ENCODE measurements around the gene AKR1E2. TPM values are rescaled to one million over a fixed set of nuclear protein-coding genes. Genes with fewer than 3 reads are reported as not detected.

AKR1E2 gene
- total and polyA plus RNA-seq, 9 of the 15 experiments (the other 6 are each of a cell fraction or from before 2014, with no cell fraction given), result 4.2 to 16.6 (median 9.8) TPM

GRCh38 chr10:4867520-4868356 lies 41.7 kb downstream of the AKR1E2 start:
- Histone ChIP-seq H3K79me2 (ENCODE audit: control insufficient read depth, insufficient read depth, low read length) (0 out of 3 replicates have a peak, but pooled peaks cover 2% of the 10 kb centered on the region), H2AFZ (ENCODE audit: low read depth, low read length) (peak overlapping the region; percentile 65), H3K4me1 (replicated peaks in 1 of 2; ENCODE audit: control insufficient read depth in 2 of 2, insufficient read depth in 2 of 2, low read length in 2 of 2) (peaks cover 13 to 45% of the 10 kb centered on the region in 2 experiments; a peak in 4 of 5 replicates), H3K4me2 (ENCODE audit: insufficient read depth, low read length) (peak overlapping the region; percentile 59), H4K20me1 (replicated peaks; ENCODE audit: control insufficient read depth, insufficient read depth, low read length) (no peaks in the 10 kb centered on the region), H3K27ac (ENCODE audit: extremely low read depth, low read depth, low read length) (peak overlapping the region; percentile 95), H3K9me1 (ENCODE audit: control insufficient read depth, insufficient read depth, low read length) (no peaks in the 10 kb centered on the region), H3K9me3 (replicated peaks; ENCODE audit: control insufficient read depth, insufficient read depth, low read depth, low read length) (no peaks in the 10 kb centered on the region), H3K27me3 (ENCODE audit: control insufficient read depth in 2 of 2, insufficient read depth in 2 of 2, low read length in 2 of 2) (no peaks in the 10 kb centered on the region), H3K36me3 (ENCODE audit: control insufficient read depth, insufficient read depth, low read length) (no peaks in the 10 kb centered on the region), H3K4me3 (peak overlapping the region; percentile 5; the same call in 1 of the 2 replicates), H3K9ac (ENCODE audit: insufficient read depth in 1 of 2, low read depth in 2 of 2, low read length in 2 of 2) (peak overlapping the region in 1 of 2 experiments; percentile 74; a peak in 2 of 4 replicates)
- ATAC-seq (peak; percentile 87), FAIRE-seq (peak; percentile 99), DNase-seq (ENCODE audit: extremely low read depth in 1 of 4, low spot score in 3 of 4) (peak; percentile 79 to 96 (median 82))
- ChIA-PET CTCF (ENCODE audit: low intra/inter-chr PET ratio) (interaction anchor here (1.0 kb wide), 1 partner anchor 417 kb away, joined by 3 read pairs; no protein-coding TSS in a partner anchor), POLR2A (interaction anchor here (0.6 to 2.0 kb wide), 13 partner anchors 8 to 878 kb away, joined by 3 to 9 read pairs (median 4); partner anchors contain the start of genes AKR1E2 and TUBAL3)
- TSS peak; percentile 70 for BruUV-seq (replicated peaks)
- intact Hi-C loops (cut with micrococcal nuclease) (loop anchor here (1.0 to 5.0 kb wide), 2 partner anchors 74 to 115 kb away; no protein-coding TSS in a partner anchor), in situ Hi-C loops (cut with MboI) (no loop called here)
- 2% methylated on average over 9 of the region's 9 CpGs for WGBS (ENCODE audit: insufficient coverage, low coverage, missing lambda C conversion rate)
- TF ChIP-seq ZBTB5 (IDR thresholded peaks at IDR 0.05) (no peak), ETV1 (tag; conservative IDR thresholded peaks at IDR 0.05; ENCODE audit: low read depth) (peak; percentile 76), MGA (IDR thresholded peaks at IDR 0.05) (peak; percentile 31; the same call in 1 of the 2 replicates), RFX1 (IDR thresholded peaks at IDR 0.05) (no peak), KLF1 (tag; IDR thresholded peaks at IDR 0.05) (no peak), ZNF583 (CRISPR knock-in tag; IDR thresholded peaks at IDR 0.05) (no peak)
